Astrocyte (in vitro differentiated cells and primary cell): ENCODE measurements around the gene SGK1. TPM values are rescaled to one million over a fixed set of nuclear protein-coding genes. Genes with fewer than 3 reads are reported as not detected.
"Not testable (repeated sequence)": the region's sequence is repeated elsewhere in the genome, so short reads cannot be mapped to it uniquely, and the experiment has no call there.

Experiments used
- DNase-seq: peaks from one replicate; pipeline ENCODE4 v3.0.0-alpha.2; 2010; ENCODE audit warnings: low read depth
- FAIRE-seq: peaks from 2 replicates; lab custom pipeline; 2011; peaks lifted over from hg19 to GRCh38; lab: Jason Lieb, UNC
- H2AFZ ChIP-seq: 2 replicates; pipeline ENCODE4 v1.6.0; 2012; ENCODE audit warnings: low read depth, low read length, inconsistent platforms
- H3K27ac ChIP-seq: 2 replicates; pipeline ENCODE4 v1.5.1; 2011; ENCODE audit warnings: low read depth, low read length, inconsistent platforms
- H3K27me3 ChIP-seq: 2 replicates; pipeline ENCODE4 v1.6.0; 2011; ENCODE audit warnings: low read length, inconsistent platforms; ENCODE audit not compliant: insufficient read depth
- H3K36me3 ChIP-seq: 2 replicates; pipeline ENCODE4 v1.5.1; 2011; ENCODE audit warnings: low read length, inconsistent platforms; ENCODE audit not compliant: insufficient read depth
- H3K4me1 ChIP-seq: 2 replicates; pipeline ENCODE4 v1.5.1; 2011; ENCODE audit warnings: low read length, inconsistent platforms; ENCODE audit not compliant: insufficient read depth
- H3K4me2 ChIP-seq: 2 replicates; pipeline ENCODE4 v1.6.0; 2012; ENCODE audit warnings: low read length, inconsistent platforms
- H3K4me3 ChIP-seq: 2 replicates; pipeline ENCODE4 v1.5.1; 2011; ENCODE audit warnings: low read depth, mild to moderate bottlenecking, low read length, inconsistent platforms; ENCODE audit not compliant: insufficient read depth
- H3K79me2 ChIP-seq: 2 replicates; pipeline ENCODE4 v1.6.0; 2012; ENCODE audit warnings: mild to moderate bottlenecking, low read length, inconsistent platforms; ENCODE audit not compliant: insufficient read depth
- H3K9ac ChIP-seq: 2 replicates; pipeline ENCODE4 v1.6.0; 2012; ENCODE audit warnings: mild to moderate bottlenecking, low read length, inconsistent platforms
- H3K9me3 ChIP-seq: 2 replicates; pipeline ENCODE4 v1.5.1; 2012; ENCODE audit warnings: low read depth, mild to moderate bottlenecking, low read length, inconsistent platforms; ENCODE audit not compliant: insufficient read depth
- H4K20me1 ChIP-seq: 2 replicates; pipeline ENCODE4 v1.6.0; 2012; ENCODE audit warnings: low read length, inconsistent platforms; ENCODE audit not compliant: insufficient read depth
- H3K27ac Mint-ChIP-seq: one replicate; pipeline ENCODE4 v1.8.0; 2021; ENCODE audit warnings: mild to moderate bottlenecking, mixed read lengths; ENCODE audit not compliant: unreplicated experiment
- H3K27me3 Mint-ChIP-seq: one replicate; pipeline ENCODE4 v1.8.0; 2021; ENCODE audit warnings: low read depth, mixed read lengths; ENCODE audit not compliant: unreplicated experiment
- H3K36me3 Mint-ChIP-seq: one replicate; pipeline ENCODE4 v1.8.0; 2021; ENCODE audit warnings: low read depth, mixed read lengths; ENCODE audit not compliant: unreplicated experiment
- H3K4me1 Mint-ChIP-seq: one replicate; pipeline ENCODE4 v1.8.0; 2021; ENCODE audit warnings: low read depth, mixed read lengths; ENCODE audit not compliant: unreplicated experiment
- H3K4me3 Mint-ChIP-seq: one replicate; pipeline ENCODE4 v1.8.0; 2021; ENCODE audit warnings: mild to moderate bottlenecking, moderate library complexity, mixed read lengths; ENCODE audit not compliant: unreplicated experiment
- H3K9me3 Mint-ChIP-seq: one replicate; pipeline ENCODE4 v1.8.0; 2021; ENCODE audit warnings: mild to moderate bottlenecking, mixed read lengths; ENCODE audit not compliant: unreplicated experiment
- EZH2 ChIP-seq: IDR thresholded peaks from 2 replicates; pipeline ENCODE4 v1.6.1; 2012; ENCODE audit warnings: mild to moderate bottlenecking, low read length, inconsistent platforms; ENCODE audit not compliant: insufficient read depth
- total RNA-seq: library from RNA; stranded (reverse); gene quantifications from 2 replicates; pipeline ENCODE4 v1.2.1, GENCODE V29; 2021
- TF ChIP-seq, protein P1 (sequence below): IDR thresholded peaks from 2 replicates; pipeline ENCODE4 v1.5.1; 2011; ENCODE audit warnings: low read depth, mild to moderate bottlenecking, inconsistent platforms, low read length, moderate library complexity; ENCODE audit not compliant: insufficient read depth

Gene SGK1
- total RNA-seq, 1 donor from 2014 or later = 117 TPM

DNA sequence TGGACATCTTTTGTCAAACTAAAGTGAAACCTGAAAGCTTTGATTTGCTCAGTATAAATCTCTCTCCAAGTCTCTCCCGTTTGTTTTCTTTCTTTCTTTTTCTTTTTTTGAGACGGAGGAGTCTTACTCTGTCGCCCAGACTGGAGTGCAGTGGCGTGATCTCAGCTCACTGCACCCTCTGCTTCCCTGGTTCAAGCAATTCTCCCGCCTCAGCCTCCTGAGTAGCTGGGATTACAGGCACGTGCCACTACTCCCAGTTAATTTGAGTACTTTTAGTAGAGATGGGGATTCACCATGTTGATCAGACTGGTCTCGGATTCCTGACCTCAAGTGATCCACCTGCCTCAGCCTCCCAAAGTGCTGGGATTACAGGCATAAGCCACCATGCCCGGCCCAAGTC lies 136.7 kb downstream of the SGK1 start:
- H3K4me3 ChIP-seq, H3K9me3 ChIP-seq, H3K79me2 ChIP-seq, FAIRE-seq, H3K27me3 Mint-ChIP-seq, H3K36me3 ChIP-seq, H3K4me3 Mint-ChIP-seq, H3K27ac ChIP-seq, H3K27ac Mint-ChIP-seq, H2AFZ ChIP-seq, H3K9me3 Mint-ChIP-seq, H3K4me1 Mint-ChIP-seq, H3K27me3 ChIP-seq, H3K4me2 ChIP-seq, DNase-seq, H3K36me3 Mint-ChIP-seq, H3K9ac ChIP-seq, H4K20me1 ChIP-seq: not testable (repeated sequence)
- peaks cover 20% of the 10 kb centered on the region for H3K4me1 ChIP-seq

DNA sequence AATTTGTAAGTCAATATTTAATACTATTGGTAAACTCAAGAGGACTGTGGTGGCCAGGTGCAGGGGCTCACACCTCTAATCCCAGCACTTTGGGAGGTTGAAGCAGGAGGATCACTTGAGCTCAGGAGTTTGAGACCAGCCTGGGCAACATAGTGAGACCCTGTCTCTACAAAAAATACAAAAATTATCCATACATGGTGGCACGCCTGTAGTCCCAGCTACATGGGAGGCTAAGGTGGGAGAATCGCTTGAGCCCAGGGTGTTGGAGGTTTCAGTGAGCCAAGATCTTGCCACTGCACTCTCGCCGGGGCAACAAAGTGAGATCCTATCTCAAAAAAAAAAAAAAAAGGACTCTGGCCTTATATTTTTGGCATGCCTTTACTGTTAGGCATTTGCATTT lies 137.4 kb downstream of the SGK1 start:
- H3K9ac ChIP-seq, H3K27ac Mint-ChIP-seq, H3K4me3 ChIP-seq, H4K20me1 ChIP-seq, FAIRE-seq, H2AFZ ChIP-seq, H3K27ac ChIP-seq, H3K4me2 ChIP-seq, H3K9me3 ChIP-seq, H3K4me3 Mint-ChIP-seq, H3K36me3 Mint-ChIP-seq, H3K36me3 ChIP-seq, DNase-seq, H3K79me2 ChIP-seq, H3K27me3 ChIP-seq, H3K27me3 Mint-ChIP-seq, H3K9me3 Mint-ChIP-seq: not testable (repeated sequence)
- H3K4me1 ChIP-seq = peaks cover 24% of the 10 kb centered on the region
- H3K4me1 Mint-ChIP-seq = peaks cover 13% of the 10 kb centered on the region

DNA sequence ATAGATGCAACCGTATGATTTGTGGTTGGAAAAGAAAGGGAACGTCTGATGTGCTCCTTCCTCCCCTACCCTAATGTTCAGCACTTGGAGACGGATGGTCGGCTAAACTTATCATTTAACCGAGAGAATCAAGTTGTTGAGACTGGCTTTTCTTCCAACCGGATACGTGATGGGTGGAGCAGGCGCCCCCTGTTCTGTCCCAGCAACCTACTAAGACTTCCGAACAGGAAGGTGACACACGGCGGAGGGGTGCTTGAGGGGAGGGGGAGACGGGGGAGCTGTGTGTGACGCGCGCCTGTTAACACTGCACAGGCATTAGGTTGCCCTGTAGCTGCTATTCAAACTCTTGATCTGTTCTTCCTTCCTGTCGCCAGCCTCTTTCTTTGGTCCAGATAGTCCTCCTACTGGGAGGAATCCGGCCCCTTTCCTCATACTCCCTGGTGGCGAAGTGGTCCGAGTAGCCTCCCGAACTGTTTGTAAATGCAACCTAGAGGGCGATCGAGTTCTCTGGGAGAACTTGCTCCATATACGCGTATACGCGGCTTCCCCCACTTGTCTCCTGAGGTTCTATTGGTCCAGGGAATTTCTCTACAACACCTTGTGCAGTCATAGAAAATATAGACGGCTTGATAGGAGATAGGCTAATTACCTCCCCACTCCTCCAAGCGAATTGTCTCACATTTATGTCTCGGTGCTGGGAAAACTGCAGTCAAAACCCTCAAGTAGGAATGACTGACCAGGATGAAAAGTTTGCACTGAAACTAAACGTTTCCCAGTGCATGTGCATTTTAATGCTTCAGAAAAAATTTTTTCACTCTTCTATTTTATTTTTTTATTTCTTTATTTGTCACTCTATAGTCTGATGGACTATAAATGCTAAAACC lies 139.5 kb downstream of the SGK1 start:
- FAIRE-seq (peak; percentile 26), DNase-seq (peak; percentile 87)
- Mint-ChIP-seq H3K9me3 (no peaks in the 10 kb centered on the region), H3K36me3 (peaks cover 3% of the 10 kb centered on the region), H3K4me3 (peak overlapping the region; percentile 35), H3K4me1 (peaks cover 13% of the 10 kb centered on the region), H3K27ac (peak overlapping the region; percentile 48), H3K27me3 (no peaks in the 10 kb centered on the region)
- Histone ChIP-seq H3K36me3 (peaks cover 6% of the 10 kb centered on the region), H3K4me3 (peak overlapping the region; percentile 49), H3K27me3 (no peaks in the 10 kb centered on the region), H3K4me1 (peaks cover 24% of the 10 kb centered on the region), H3K9me3 (no peaks in the 10 kb centered on the region), H4K20me1 (peaks cover 12% of the 10 kb centered on the region), H2AFZ (peak overlapping the region; percentile 77), H3K4me2 (peak overlapping the region; percentile 80), H3K9ac (peak overlapping the region; percentile 71), H3K27ac (peak overlapping the region; percentile 71), H3K79me2 (peaks cover 13% of the 10 kb centered on the region)
- TF ChIP-seq, protein P1, sequence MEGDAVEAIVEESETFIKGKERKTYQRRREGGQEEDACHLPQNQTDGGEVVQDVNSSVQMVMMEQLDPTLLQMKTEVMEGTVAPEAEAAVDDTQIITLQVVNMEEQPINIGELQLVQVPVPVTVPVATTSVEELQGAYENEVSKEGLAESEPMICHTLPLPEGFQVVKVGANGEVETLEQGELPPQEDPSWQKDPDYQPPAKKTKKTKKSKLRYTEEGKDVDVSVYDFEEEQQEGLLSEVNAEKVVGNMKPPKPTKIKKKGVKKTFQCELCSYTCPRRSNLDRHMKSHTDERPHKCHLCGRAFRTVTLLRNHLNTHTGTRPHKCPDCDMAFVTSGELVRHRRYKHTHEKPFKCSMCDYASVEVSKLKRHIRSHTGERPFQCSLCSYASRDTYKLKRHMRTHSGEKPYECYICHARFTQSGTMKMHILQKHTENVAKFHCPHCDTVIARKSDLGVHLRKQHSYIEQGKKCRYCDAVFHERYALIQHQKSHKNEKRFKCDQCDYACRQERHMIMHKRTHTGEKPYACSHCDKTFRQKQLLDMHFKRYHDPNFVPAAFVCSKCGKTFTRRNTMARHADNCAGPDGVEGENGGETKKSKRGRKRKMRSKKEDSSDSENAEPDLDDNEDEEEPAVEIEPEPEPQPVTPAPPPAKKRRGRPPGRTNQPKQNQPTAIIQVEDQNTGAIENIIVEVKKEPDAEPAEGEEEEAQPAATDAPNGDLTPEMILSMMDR = peak; percentile 94
- TF ChIP-seq EZH2 = no peak
